Measurements from ENCODE around the gene DNAJC21.

- TF ChIP-seq POLR2A (IDR thresholded peaks at IDR 0.05) (no peak), CTCF (IDR thresholded peaks at IDR 0.05) (no peak)
Observed at GRCh38 chr5:34892414-34892813, 36.9 kb upstream of the DNAJC21 start.
